ENCODE measurements around the gene VGF.
A peak's percentile ranks its signal among the peaks of the same experiment; 100 is the strongest.
"Not testable (repeated sequence)": the region's sequence is repeated elsewhere in the genome, so short reads cannot be mapped to it uniquely, and the experiment has no call there.

The VGF gene

DNA sequence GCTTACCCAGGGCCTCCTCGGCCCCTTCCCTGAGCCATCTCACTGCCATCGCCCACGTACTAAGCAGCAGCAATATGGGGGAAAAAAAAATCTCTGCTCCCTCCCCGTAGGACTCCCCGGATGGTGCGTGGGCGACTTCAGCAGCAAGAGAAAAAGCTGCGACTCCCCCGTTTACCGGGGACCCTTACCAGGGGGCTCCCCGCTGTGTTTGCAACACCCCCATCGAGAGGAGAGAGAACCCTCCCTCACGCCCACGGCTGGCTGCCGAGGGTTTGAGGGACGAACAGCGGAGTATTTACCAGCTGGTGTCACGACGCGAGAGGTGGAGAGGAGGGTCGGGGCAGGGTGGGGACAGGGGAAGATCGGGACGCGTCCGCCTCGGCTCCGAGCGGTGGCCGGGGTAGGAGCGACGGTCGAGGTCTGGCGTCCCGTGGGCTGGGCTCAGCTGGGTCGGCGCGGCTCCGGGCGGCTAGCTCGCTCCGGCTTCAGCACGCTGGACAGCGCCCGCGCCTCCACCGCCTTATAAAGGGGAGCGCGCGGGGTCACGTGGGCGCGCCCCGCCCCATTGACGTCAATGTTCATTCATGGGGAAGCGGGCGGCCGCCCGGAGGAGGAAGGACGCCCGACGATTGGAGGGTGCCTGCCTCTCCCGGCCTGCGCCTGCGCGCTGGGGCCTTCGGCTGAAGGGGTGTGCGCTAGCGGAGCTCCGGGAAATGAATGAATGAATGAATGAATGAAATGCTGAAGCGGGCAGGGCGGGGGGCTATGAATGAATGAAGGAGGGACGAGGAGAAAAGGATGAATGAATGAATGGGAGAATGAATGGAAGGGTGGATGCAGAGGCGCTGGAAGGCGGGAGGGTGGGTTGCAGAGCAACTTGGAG, at the start of gene VGF:
VGF (minus strand) TSS at position 495 of the 883 bp plus-strand sequence. CDS start 726 bp downstream, outside the sequence.
- Mint-ChIP-seq H3K27me3 (peaks cover 55 to 64% of the 10 kb centered on the region in 2 donors), H3K4me3 (peak within 1 kb of the TSS; percentile 84 to 94), H3K9me3 (peaks cover 2 to 3% of the 10 kb centered on the region in 2 donors), H3K4me1 (peaks cover 43 to 76% of the 10 kb centered on the region in 2 donors), H3K36me3 (peaks cover 6 to 11% of the 10 kb centered on the region in 2 donors), H3K27ac (peak within 1 kb of the TSS; percentile 98)
- peak; percentile 83 for DNase-seq
- peak; percentile 82 to 84 for ATAC-seq (replicated peaks)

DNA sequence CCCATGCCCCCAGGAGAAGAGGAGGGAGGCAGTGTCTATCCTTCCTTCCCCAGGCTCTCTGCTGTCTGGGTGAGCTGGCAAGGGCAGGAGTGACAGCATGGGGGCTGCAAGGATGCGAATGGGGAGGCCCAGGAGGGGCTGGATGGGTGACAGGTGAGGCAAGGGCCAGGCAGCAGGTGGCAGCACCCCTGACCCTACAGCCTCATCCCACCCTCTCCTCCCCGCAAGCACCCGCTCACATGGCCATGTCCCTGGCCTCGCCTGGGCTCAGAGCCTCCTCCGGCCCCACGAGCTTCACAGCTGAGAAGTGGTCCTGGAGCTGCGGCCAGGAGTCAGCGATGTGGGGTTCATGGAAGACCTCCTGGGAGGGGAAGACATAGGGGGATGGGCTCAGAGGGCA, 46.6 kb upstream of the VGF start:
- Mint-ChIP-seq H3K9me3 (no peaks in the 10 kb centered on the region), H3K4me3 (no peak overlapping the region), H3K4me1 (peaks cover 10 to 13% of the 10 kb centered on the region in 2 donors), H3K27ac (peak overlapping the region; percentile 14), H3K36me3 (peaks cover 48 to 58% of the 10 kb centered on the region in 2 donors), H3K27me3 (no peaks in the 10 kb centered on the region)
- no peak for ATAC-seq (replicated peaks)
- no peak for DNase-seq

DNA sequence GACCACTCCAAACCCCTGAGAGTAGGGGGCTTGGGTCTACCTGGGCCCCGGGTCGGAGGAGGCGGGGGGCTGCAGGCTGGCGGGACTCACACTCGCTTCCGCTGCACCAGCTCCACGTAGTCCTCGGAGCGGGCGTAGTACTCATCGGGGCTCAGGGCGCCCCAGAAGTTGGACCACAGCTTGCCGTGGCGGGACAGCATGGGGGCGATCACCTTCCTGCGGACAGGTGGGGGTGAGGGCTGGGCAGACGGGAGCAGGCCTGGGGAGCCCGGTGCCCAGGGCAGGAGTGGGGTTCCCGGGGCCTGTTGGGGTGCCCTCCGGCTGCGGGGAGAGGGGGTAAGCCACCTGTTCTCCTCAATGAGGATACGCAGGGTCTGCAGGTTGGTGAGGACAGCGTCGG, 46.1 kb upstream of the VGF start:
- Mint-ChIP-seq H3K36me3 (peaks cover 50 to 60% of the 10 kb centered on the region in 2 donors), H3K27me3 (no peaks in the 10 kb centered on the region), H3K9me3 (no peaks in the 10 kb centered on the region), H3K4me1 (peaks cover 7 to 9% of the 10 kb centered on the region in 2 donors), H3K4me3 (no peak overlapping the region), H3K27ac (no peak overlapping the region)
- no peak for DNase-seq
- no peak for ATAC-seq (replicated peaks)

DNA sequence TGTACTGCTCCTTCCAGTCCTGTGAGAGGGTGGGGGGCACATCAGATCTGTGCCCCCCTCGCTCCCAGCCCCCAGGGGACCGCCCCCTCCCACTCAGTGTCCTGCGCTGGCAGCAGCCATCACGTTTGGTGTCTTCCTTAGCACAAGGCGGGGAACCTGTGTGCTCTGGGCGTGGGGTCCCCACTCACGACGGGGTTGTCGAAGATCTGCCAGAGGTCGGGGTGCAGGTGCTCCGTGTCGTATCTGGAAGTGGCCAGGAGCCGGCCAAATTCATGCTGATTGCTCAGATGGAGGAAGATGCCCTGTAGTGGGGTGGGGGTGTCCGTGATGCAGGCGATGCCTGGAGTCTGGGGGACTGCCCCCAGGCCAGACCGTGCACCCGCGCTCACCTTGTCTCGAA, 44.8 kb upstream of the VGF start:
- no peak for ATAC-seq (replicated peaks)
- peaks cover 52 to 61% of the 10 kb centered on the region in 2 donors for H3K36me3 Mint-ChIP-seq
- H3K4me3 Mint-ChIP-seq, result no peak overlapping the region
- no peak for DNase-seq
- H3K27ac Mint-ChIP-seq, result no peak overlapping the region
- H3K27me3 Mint-ChIP-seq, result no peaks in the 10 kb centered on the region
- H3K9me3 Mint-ChIP-seq, result no peaks in the 10 kb centered on the region
- H3K4me1 Mint-ChIP-seq, result peaks cover 8 to 9% of the 10 kb centered on the region in 2 donors

DNA sequence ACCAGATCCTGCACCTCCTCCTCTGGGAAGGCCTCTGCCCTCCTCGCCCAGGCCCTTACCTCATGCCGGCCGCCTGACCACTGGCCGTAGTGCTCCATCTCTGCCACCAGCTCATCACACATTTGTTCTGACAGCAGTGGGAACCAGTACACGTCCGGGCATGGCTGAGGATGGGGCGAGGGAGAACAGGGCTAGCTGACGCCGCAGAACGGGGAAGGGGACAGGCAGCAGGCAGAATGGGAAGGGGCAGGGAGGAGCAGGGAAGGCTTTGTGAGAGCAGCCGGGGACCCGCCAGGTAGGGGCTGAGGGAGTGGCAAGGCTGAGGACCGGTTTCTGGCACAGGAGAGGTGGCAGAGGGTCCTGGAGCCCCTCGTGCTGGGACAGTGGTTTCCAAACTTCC, 43.4 kb upstream of the VGF start:
- no peak overlapping the region for H3K27ac Mint-ChIP-seq
- H3K27me3 Mint-ChIP-seq, result peaks cover 0 to 4% of the 10 kb centered on the region in 2 donors
- no peaks in the 10 kb centered on the region for H3K9me3 Mint-ChIP-seq
- peaks cover 47 to 52% of the 10 kb centered on the region in 2 donors for H3K36me3 Mint-ChIP-seq
- ATAC-seq (replicated peaks) (no peak), DNase-seq (no peak)
- H3K4me3 Mint-ChIP-seq, result no peak overlapping the region
- peaks cover 8 to 10% of the 10 kb centered on the region in 2 donors for H3K4me1 Mint-ChIP-seq

DNA sequence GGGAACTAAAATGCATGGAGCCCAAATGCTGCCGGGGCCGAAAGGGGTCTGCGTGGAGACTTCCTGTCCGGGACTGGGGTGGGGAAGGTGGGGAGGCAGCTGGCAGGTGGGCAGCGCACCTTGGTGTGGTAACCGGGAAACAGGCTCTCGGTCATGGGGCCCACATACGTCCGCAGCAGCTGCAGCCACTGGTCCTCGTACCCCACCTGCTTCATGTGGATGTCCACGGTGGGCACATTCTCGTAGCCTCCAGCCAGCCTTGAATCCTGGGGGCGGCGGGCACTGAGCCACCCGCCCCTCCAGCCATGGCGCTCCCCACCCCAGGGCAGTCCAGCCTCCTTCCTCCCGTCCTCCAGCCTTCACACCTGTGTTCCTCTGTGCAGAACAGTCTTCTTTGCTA, 42.1 kb upstream of the VGF start:
- H3K4me3 Mint-ChIP-seq, result no peak overlapping the region
- H3K9me3 Mint-ChIP-seq, result no peaks in the 10 kb centered on the region
- peaks cover 47 to 52% of the 10 kb centered on the region in 2 donors for H3K36me3 Mint-ChIP-seq
- no peak for ATAC-seq (replicated peaks)
- peaks cover 7 to 14% of the 10 kb centered on the region in 2 donors for H3K27me3 Mint-ChIP-seq
- no peak overlapping the region for H3K27ac Mint-ChIP-seq
- peaks cover 14 to 21% of the 10 kb centered on the region in 2 donors for H3K4me1 Mint-ChIP-seq
- no peak for DNase-seq

DNA sequence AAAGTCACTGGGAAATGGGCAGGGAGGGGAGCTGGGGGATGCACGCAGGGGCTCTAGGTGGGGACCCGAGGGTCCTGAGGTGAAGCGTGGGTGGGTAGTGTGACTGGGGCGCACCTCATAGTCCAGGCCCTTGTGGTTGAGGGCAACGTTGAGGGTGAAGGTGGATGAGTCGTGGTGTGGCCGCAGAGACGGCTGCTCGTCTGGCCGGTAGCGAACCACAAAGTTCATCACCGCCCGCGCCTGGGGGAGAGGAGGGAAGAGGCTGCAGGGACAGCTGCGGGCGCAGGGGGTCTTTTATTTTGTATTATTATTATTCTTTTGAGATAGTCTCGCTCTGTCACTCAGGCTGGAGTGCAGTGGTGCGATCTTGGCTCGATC, 41.3 kb upstream of the VGF start:
- ATAC-seq (replicated peaks), result no peak
- H3K36me3 Mint-ChIP-seq, result peaks cover 39 to 44% of the 10 kb centered on the region in 2 donors
- H3K27ac Mint-ChIP-seq, result no peak overlapping the region
- H3K9me3 Mint-ChIP-seq, result no peaks in the 10 kb centered on the region
- no peak overlapping the region for H3K4me3 Mint-ChIP-seq
- H3K4me1 Mint-ChIP-seq, result peaks cover 14 to 25% of the 10 kb centered on the region in 2 donors
- H3K27me3 Mint-ChIP-seq, result peaks cover 12 to 16% of the 10 kb centered on the region in 2 donors
- DNase-seq, result no peak

DNA sequence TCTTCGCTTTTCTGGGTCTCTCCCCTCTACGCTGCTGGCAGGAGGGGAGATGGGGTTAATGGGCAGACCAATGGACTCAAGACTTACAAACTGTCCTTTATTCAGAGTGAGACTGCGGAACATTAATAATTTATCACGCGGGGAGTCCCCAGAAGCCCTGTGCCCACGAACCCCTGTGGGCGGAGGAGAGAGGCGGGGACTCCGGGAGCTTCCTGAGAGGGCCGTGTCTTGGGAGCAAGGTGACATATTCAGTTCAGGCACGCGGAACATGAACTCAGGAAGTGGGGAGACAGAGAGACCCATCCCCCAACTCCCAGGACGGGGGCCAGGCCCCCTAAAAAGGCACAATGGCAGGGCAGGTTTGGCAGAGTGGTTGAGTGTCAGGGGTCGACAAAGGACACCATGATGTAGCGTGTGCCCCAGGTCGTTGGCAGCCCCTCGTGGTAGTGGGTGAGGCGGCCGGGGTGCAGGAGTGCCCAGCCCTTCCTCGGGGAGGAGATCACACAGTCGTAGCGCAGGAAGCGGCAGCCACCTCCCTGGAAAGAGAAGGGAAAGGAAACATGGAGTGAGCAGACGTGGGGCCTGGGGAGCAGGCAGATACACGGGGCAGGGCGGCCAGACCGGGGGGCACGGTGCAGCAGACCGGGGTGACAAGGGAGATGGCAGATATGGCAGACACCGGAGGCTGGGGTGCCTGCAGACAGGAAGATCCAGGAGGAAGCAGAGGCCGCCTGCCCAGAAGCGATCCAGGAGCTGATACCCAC, 40.7 kb upstream of the VGF start:
- Mint-ChIP-seq H3K4me3 (no peak overlapping the region), H3K36me3 (peaks cover 34 to 42% of the 10 kb centered on the region in 2 donors), H3K27ac (peak overlapping the region; percentile 76), H3K4me1 (peaks cover 15 to 30% of the 10 kb centered on the region in 2 donors), H3K9me3 (no peaks in the 10 kb centered on the region), H3K27me3 (peaks cover 17 to 21% of the 10 kb centered on the region in 2 donors)
- ATAC-seq (replicated peaks) (no peak), DNase-seq (no peak)

DNA sequence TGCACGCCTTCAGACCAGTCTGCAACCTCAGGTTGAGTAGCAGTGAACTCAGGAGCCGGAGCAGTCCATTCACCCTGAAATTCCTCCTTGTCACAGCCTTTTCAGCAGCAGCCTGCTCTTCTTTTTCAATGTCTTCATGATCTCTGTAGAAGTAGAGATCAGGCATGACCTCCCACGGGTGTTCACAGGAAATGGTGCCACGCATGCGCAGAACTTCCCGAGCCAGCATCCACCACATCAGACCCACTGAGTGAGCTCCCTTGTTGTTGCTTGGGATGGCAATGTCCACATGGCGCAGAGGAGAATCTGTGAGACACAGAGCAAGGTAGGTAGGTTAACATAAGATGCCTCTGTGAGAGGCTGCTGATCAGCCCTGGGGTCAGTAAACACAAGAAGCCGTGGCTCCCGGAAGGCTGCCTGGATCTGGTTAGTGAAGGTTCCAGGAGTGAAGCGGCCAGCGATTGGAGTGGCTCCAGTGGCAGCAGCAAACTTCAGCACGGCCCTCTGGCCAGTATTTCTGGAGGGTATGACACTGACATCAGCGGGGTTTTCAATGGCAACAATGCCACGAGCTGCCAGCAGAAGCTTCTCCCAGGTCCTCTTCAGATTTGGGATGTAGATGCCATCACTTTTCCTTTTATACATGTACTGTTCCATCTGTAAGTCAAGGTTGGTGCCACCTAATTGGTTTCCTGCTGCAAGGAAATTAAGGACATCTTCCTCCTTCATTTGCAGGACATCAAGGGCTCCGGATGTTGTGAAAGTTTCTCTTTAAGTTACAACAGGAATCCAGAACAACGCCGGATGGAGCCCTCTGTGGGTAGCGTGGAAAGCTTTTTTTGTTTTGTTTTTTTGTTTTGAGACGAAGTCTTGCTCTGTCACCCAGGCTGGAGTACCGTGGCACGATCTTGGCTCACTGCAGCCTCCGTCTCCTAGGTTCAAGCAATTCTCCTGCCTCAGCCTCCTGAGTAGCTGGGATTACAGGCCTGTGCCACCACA, 38.7 kb upstream of the VGF start:
- DNase-seq; H3K4me3 Mint-ChIP-seq; H3K27ac Mint-ChIP-seq; H3K9me3 Mint-ChIP-seq; ATAC-seq (replicated peaks): not testable (repeated sequence)
- peaks cover 23 to 34% of the 10 kb centered on the region in 2 donors for H3K36me3 Mint-ChIP-seq
- H3K27me3 Mint-ChIP-seq, result peaks cover 35 to 36% of the 10 kb centered on the region in 2 donors
- H3K4me1 Mint-ChIP-seq, result peaks cover 15 to 37% of the 10 kb centered on the region in 2 donors

DNA sequence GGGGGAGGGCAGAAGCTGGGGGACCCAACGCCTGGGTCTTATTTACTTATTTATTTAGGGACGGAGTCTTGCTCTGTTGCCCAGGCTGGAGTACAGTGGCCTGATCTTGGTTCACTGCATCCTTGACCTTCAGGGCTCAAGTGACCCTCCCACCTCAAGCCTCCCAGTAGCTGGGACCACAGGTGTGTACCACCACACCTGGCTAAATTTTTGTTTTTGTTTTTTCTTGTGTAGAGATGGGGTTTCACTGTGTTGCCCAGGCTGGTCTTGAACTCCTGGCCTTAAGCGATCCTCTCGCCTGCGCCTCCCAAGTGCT, 37.2 kb upstream of the VGF start:
- Mint-ChIP-seq H3K27me3 (peaks cover 38 to 46% of the 10 kb centered on the region in 2 donors), H3K4me1 (peaks cover 15 to 37% of the 10 kb centered on the region in 2 donors), H3K27ac (no peak overlapping the region), H3K4me3 (no peak overlapping the region), H3K36me3 (peaks cover 11 to 23% of the 10 kb centered on the region in 2 donors), H3K9me3 (no peaks in the 10 kb centered on the region)
- no peak for DNase-seq
- ATAC-seq (replicated peaks), result no peak

DNA sequence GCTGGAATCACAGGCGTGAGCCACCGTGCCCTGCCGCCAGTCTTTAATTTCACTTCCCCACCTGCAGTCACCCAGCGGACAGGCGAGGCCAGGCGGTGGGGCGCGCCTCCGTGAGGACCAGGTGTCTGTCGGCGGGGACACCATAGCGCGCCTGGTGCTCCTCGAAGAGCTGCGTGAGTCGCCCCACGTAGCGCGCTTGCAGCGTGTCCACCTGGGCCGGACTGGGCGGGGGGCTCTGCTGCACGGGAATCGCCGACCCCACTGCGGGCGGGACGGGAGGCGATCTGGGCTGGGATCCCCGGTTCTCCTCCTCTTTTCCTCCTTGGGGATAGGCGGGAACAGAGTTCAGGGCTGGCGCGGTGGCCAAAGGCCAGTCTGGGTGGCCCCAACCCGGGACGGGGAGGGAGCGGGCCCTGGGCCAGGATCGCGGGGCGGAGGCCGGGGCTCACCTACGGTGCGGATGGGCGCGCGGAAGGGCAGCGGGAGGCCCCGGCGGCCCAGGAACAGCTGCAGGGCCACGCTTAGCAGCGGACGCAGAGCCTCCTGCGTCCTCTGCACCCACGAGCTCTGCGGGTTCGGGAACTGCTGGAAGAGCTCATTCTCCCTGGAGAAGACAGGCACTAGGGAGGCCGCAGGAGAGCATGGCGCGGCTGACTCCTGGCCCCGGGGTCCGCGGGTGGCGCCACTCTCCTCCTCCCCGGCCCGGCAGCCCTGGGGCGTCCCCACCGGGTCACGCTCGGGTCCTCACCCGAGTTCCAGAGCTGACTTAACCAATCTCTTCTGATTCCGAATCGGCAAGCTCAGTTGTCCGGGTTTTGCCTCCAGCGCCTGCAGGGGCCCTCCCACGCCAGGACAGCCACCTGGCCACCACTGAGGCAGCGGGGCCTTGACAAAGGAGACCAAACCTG, 36.6 kb upstream of the VGF start:
- no peaks in the 10 kb centered on the region for H3K9me3 Mint-ChIP-seq
- peak; percentile 56 to 76 for ATAC-seq (replicated peaks)

DNA sequence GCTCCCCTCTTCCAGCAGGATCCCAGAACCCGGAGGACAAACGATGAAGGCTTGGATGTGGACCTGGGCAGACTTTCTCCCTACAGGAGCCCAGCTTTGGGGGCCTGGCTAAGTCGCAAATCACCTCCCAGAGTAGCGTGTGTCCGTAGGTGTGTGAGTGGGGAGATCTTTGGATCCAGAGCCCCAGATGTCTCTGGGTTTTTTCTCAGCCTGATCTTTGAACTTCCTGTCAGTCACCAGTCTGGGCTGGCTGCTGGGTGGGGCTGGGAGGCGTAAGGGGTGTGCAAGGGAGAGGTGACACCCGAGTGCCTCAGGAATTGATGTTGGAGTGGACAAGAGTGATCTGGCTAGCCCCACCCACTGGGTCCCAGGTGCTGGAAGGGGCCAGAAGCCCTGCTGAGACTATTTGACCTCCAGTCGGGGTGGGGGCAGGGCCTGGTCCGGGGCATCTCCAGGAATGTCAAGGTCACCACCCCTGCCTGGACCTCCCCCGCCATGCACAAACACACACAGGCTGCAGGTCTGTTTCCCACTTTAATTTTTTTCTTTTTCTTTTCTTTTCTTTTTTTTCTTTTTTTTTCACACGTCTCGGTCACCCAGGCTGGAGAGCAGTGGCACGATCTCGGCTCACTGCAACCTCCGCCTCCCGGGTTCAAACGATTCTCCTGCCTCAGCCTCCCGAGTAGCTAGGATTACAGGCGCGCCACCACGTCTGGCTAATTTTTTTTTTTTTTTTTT, 35.7 kb upstream of the VGF start, which contains the start of gene MOGAT3:
MOGAT3 (minus strand) TSS at position 175 of the 738 bp plus-strand sequence. CDS start 182 bp downstream, outside the sequence.
- DNase-seq, result no peak
- H3K9me3 Mint-ChIP-seq, result no peaks in the 10 kb centered on the region
- no peak for ATAC-seq (replicated peaks)
- H3K27me3 Mint-ChIP-seq, result peaks cover 38 to 52% of the 10 kb centered on the region in 2 donors
- H3K4me3 Mint-ChIP-seq, result peak within 1 kb of the TSS; percentile 25 to 50
- H3K27ac Mint-ChIP-seq, result peak within 1 kb of the TSS; percentile 39
- peaks cover 12 to 35% of the 10 kb centered on the region in 2 donors for H3K4me1 Mint-ChIP-seq
- H3K36me3 Mint-ChIP-seq, result peaks cover 4 to 7% of the 10 kb centered on the region in 2 donors

More for the DNA sequence above, 36.6 kb upstream of the VGF start:
- H3K27me3 Mint-ChIP-seq, result peaks cover 38 to 51% of the 10 kb centered on the region in 2 donors
- no peak for DNase-seq
- peak overlapping the region in 1 of 2 donors; percentile 25 for H3K4me3 Mint-ChIP-seq
- no peak overlapping the region for H3K27ac Mint-ChIP-seq
- H3K36me3 Mint-ChIP-seq, result peaks cover 11 to 16% of the 10 kb centered on the region in 2 donors
- H3K4me1 Mint-ChIP-seq, result peaks cover 15 to 37% of the 10 kb centered on the region in 2 donors

Data from stimulated activated naive B cell treated with anti-CD40 and anti-IgM and Interleukin-4, amounts not matched to agents 10 μg/mL and 1 μg/mL and 100 μg/mL, for 72 hours (primary cell).